A549 (cell line): ENCODE results near the gene TGFB1.

Source experiments
- BHLHE40 ChIP-seq: IDR thresholded peaks from 2 replicates; pipeline ENCODE4 v1.6.1; 2012; ENCODE audit warnings: low read depth, low read length, inconsistent platforms
- ESRRA ChIP-seq: fragments of 150-350 bp; IDR thresholded peaks from 2 replicates; pipeline ENCODE4 v1.6.1; 2014; ENCODE audit warnings: mild to moderate bottlenecking, low read length, borderline replicate concordance
- POLR2A ChIP-seq: IDR thresholded peaks from 2 replicates; pipeline ENCODE4 v1.6.1; 2012; ENCODE audit warnings: mild to moderate bottlenecking, low read length
- REST ChIP-seq: fragments of 200-600 bp; sonication (generic); IDR thresholded peaks from 2 replicates; pipeline ENCODE4 v1.6.1; 2016; ENCODE audit warnings: antibody characterized with exemption, mild to moderate bottlenecking, moderate library complexity
- SMC3 ChIP-seq: fragments of >200 bp; sonication (Bioruptor Twin); formaldehyde crosslinking; IDR thresholded peaks from 3 replicates; pipeline ENCODE4 v1.6.1; 2018; ENCODE audit warnings: inconsistent platforms

- TF ChIP-seq ESRRA (no peak), REST (no peak), POLR2A (no peak), SMC3 (no peak), BHLHE40 (no peak)
Measured at GRCh38 chr19:41350735-41351338, 2.9 kb downstream of the TGFB1 start.
